Measurements from ENCODE around the gene KCNG4.

The KCNG4 gene, protein sequence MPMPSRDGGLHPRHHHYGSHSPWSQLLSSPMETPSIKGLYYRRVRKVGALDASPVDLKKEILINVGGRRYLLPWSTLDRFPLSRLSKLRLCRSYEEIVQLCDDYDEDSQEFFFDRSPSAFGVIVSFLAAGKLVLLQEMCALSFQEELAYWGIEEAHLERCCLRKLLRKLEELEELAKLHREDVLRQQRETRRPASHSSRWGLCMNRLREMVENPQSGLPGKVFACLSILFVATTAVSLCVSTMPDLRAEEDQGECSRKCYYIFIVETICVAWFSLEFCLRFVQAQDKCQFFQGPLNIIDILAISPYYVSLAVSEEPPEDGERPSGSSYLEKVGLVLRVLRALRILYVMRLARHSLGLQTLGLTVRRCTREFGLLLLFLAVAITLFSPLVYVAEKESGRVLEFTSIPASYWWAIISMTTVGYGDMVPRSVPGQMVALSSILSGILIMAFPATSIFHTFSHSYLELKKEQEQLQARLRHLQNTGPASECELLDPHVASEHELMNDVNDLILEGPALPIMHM

DNA sequence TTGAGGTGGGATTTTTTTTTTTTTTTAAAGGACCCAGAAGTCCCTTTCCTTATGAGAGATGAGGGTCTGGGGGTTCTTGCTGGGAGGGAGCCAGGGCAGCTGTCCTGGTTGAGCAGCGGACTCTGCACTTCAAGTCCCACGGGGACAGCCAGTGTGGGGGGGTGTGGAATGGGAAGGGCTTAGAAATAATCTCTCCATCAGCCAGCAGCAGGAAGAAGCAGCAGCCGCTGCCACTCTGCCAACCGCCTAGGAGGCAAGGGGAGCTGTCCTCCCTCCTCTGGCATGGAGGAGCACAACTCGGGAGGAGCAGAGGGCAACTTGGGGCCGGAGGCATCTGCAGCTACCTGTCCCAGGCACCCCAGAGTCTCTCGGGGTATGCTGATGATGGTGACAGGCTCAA lies at the start of gene KCNG4:
Gene KCNG4, minus strand, starts transcription at position 104 of the 400 bp plus-strand sequence. CDS start 2,527 bp downstream, outside the sequence.
- DNase-seq, result no peak

DNA sequence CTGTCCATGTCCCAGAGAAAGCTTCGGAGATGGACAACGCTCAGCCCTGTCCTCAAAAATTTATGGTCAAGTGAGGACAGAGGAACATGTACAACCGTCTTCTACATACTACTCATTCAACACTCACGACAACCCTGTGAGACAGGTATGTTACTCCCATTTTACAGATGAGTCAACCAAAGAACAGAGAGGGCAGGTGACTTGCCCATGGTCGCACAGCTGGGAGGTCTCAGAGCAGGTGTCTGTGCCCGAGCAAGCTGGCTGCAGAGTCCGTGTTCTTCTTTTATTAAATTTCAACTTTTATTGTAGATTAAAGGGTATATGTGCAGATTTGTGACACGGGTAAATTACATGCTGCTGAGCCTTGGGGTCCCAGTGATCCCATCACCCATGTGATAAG lies 49.1 kb upstream of the KCNG4 start:
- DNase-seq, result no peak

GRCh38 chr16:84286578-84287240 lies 46.9 kb upstream of the KCNG4 start:
- no peak for DNase-seq

- peak; percentile 5 for DNase-seq
Measured at GRCh38 chr16:84284154-84284722, 44.4 kb upstream of the KCNG4 start.

DNA sequence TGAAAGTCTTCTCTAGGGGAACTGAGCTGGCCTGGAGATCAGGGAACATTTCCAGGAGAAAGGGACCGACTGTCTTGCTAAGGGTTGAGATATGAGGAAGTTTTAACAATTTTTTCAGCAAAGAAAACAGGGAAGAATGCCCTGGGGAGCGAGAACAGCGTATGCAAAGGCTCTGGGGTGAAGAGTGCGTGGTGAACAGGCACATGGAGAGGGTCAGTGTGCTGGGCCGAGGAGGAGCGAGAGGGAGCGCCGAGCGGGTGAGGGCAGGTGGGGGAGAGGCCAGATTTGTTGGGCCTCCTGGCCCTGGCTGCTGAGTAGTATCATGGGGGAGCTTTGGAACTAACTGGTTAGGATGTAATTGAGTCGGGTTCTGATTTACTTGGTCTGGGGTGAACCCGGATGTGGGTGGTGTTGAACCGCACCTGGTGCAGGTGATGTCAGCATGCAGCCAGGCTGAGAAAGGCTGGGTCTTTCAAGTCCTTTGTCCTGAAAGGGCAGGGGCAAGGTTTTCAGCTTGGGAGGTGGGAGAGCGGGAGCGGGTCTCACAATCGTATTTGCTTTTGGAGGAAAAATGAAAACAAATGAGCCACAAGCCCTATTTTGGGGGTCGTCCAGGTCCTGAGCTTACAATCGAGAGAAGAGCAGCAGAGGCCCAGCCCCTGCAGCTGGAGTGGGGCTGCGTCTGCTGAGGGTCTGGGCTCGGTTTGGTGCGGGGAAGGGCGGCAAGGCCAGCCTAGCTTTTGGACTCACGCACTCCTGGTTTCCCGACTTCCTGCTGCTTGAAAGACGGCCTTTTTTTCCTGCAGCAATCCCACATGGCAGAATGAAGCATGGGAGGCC lies 43.7 kb upstream of the KCNG4 start:
- no peak for DNase-seq

DNA sequence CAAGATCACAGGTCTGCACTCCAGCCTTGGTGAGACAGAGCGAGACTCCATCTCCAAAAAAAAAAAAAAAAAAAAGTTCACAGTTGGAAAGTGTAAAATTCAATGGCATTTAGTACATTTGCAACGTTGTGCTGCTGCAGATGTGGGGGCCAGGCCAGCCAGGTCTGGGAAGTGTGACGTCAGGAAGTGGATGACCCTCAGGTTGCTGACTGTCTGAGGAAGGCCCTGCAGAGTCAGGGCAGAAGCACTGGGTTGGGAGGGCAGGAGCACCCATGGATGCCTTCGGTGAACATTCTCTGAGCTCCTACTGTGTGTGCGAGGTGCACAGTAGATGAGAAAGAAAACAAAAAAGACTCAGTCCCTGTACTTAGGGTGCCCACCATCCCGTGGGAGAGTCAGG lies 42.7 kb upstream of the KCNG4 start:
- DNase-seq, result no peak

DNA sequence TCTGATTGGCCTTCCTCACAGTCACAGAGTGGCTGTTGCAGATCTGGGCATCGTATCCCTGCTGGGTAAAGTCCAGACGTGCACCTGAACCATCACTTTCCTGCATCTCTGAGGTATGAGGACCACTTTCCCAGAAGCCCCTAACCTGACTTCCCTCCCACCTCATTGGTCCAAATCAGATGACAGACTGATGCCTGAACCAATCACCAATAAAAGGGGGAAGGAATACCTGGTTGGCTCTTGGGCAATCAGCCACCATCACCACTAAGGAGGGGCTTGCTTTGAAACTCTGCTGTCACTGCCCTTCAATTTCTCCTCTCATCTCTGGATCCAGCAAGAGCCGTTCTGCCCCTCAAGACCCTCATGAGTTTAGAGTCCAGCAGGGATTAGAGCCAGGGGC lies 41.3 kb upstream of the KCNG4 start:
- DNase-seq, result no peak

DNA sequence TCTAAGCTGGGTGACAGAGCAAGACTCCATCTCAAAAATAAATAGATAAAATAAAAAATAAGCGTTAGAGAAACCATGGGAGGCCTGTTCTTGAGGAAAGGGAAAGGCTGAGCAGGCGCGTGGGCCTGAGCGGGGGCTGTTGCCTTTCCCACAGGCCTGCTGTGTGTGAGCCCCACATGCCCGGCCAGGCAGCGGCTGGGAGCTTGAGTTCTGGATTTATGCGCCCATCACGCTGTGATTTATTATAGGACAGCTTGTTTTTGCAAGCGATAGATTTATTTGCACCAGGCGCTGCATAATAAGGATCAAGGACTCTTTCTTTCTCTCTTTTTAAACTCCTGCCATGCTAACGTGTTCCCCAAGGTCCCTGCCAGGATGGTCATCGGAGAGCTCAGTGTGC lies 40.1 kb upstream of the KCNG4 start:
- no peak for DNase-seq

- no peak for DNase-seq
Measured at GRCh38 chr16:84278968-84279367, 39.2 kb upstream of the KCNG4 start.

GRCh38 chr16:84278333-84278732 lies 38.5 kb upstream of the KCNG4 start:
- DNase-seq, result no peak

DNA sequence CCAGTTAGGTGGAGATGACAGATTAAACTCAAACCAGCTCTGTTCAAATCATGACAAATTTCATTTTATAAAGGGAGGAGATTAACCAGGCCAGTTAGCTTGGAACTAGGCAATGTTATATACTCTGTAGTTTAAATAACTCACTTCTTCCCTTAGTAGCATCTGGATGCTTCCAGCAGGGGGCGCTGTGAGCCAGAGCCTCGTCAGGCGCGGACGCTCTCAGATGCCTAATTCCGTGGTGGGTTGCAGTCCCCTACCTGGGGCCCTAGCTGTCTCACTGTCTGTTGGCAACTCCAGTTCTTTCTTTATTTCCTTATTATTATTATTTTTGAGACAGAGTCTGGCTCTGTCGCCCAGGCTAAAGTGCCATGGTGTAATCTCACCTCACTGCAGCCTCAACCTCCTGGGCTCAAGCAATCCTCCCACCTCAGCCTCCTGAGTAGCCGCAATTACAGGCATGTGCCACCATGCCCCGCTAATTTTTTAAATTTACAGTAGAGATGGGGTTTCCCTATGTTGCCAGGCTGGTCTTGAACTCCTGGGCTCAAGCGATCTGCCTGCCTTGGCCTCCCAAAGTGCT lies 37.5 kb upstream of the KCNG4 start:
- peak; percentile 38 for DNase-seq

DNA sequence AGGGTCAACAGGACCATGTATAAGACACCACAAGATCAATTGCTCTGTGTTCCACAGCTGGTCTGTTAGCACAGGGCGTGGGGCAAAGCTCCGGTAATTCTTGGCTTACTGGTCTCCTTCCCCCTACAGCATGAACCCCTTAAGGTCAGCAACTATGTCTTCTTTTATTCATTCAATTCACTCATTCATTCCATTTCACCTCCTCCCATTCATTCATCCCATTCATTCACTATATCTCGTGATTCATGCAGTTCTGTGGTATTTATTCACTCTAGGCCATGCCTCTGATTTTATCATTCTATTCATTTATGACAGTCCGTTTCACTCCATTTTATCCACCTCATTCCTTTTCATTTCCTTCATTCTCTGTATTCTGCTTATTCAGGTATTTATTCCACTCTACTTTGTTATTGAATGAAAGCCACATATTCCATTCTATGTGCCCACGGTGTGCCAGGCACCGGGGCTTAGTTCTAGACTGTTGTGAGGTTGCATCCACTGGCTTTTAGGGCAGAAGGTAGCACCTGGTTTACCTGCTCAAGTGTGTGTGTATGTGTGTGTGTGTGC lies 35.9 kb upstream of the KCNG4 start:
- no peak for DNase-seq

- no peak for DNase-seq
Measured at GRCh38 chr16:84274515-84274914, 34.7 kb upstream of the KCNG4 start.

DNA sequence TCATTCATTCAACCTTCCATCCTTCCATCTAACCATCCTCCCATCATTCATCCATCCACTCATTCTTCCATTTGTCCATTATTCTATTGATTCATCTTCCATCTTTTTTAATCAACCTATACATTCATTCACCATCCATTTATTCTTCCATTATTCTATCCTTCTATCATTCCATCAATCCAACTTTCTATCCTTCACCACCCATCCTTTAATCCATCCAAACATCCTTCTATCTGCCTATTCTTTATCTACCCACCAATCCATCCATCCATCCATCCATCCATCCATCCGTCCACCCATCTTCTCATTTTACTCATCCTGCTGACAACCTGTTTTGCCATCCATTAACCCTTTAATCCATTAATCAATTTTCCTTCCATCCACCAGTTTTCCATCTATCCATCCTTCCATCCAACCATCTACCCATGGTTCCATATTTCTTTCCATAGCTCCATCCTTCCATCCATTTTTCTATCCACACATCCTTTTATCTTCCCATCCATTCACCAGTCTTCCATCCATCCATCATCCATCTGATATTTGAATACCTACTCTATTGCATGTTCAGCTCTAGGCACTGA lies 33.0 kb upstream of the KCNG4 start:
- no peak for DNase-seq

- peak; percentile 59 for DNase-seq
Measured at GRCh38 chr16:84271866-84272265, 32.1 kb upstream of the KCNG4 start.

- no peak for DNase-seq
Measured at GRCh38 chr16:84271037-84271436, 31.2 kb upstream of the KCNG4 start.

GRCh38 chr16:84270531-84270930 lies 30.7 kb upstream of the KCNG4 start:
- no peak for DNase-seq

GRCh38 chr16:84270071-84270470 lies 30.3 kb upstream of the KCNG4 start:
- no peak for DNase-seq

DNA sequence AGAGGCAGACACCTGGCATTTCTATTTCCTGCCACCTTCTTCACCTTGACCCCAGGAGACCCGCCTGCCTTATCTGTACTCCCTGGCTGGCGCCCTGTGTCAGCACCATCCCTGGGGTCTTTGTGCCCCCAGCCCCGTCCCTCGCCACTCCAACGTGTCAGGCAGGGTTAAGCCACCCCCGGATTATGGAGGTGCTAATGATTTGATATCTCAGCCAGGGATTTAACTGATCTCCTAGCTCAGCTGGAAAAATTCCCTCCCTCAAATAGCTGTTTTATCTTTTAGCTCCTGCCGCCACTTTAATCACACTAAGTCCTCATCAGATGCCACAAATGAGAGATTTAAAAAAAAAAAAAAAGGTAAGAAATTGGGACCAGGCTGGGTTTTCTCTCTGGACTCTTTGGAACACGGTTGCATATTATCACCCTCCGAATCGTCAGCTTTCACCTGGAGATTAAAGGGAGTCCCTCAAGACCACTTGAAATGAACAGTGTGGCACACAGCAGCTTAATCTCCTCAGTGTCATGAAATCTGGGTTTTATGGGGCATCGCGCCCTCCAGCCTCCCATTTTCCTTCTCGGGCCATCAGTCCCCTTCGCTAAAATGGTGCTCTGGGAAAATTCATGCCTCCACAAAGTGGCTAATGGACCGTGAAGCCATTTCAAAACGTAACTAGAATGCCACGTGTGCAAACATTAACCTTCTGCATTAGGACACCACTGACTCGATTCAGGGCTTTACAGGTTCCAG lies 28.7 kb upstream of the KCNG4 start:
- DNase-seq, result peak; percentile 54

DNA sequence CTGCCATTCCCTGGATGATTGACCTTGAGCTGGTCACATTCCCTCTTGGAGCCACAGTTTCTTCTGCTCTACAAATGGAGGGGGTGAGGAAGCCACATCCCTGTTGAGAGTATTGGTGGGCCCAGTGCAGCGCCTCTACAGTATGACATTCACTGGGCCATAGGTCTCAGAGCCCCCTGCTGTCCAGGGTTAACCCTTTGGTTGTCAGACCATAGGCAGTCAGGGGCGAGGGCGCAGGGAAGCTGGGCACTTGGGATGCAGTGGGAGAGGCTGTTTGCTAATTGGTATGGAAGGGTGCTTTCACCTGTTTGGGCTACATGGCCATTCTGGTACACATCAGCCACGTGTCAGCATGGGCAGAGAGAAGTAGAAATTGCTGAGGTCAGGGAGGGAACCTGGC lies 27.6 kb upstream of the KCNG4 start:
- DNase-seq, result no peak

- peak; percentile 51 for DNase-seq
Measured at GRCh38 chr16:84266451-84266850, 26.6 kb upstream of the KCNG4 start.
